Vagina (tissue), 2 donors: ENCODE data around the gene STEAP2. TPM values are rescaled to one million over a fixed set of nuclear protein-coding genes. Genes with fewer than 3 reads are reported as not detected.

Source experiments
- DNase-seq, 2 donors: peaks; one replicate each; pipeline ENCODE4 v3.0.0-alpha.2; 2017; ENCODE audit errors: extremely low spot score in 2 of 2
- H3K27ac ChIP-seq: fragments of 200-600 bp; sonication (generic); one replicate; pipeline ENCODE4 v1.5.1; 2019
- H3K27me3 ChIP-seq: fragments of 200-600 bp; sonication (generic); one replicate; pipeline ENCODE4 v1.5.1; 2019
- H3K36me3 ChIP-seq, 2 donors: fragments of 200-600 bp; sonication (generic); one replicate each; pipeline ENCODE4 v1.5.1; 2017 to 2019
- H3K4me1 ChIP-seq: fragments of 200-600 bp; sonication (generic); one replicate; pipeline ENCODE4 v1.5.1; 2019
- H3K4me3 ChIP-seq, 2 donors: fragments of 200-600 bp; sonication (generic); 1 replicate in 1 of 2; 2 replicates in 1 of 2; pipeline ENCODE4 v1.5.1; 2016 to 2019
- H3K9me3 ChIP-seq: fragments of 200-600 bp; sonication (generic); one replicate; pipeline ENCODE4 v1.5.1; 2019
- POLR2A ChIP-seq, 2 donors: fragments of 450-650 bp; IDR thresholded peaks; one replicate each; pipeline ENCODE4 v1.6.1; 2017; ENCODE audit warnings: antibody characterized with exemption in 2 of 2, mild to moderate bottlenecking in 2 of 2, moderate library complexity in 2 of 2
- POLR2AphosphoS5 ChIP-seq, 2 donors: sonication (generic); formaldehyde crosslinking; IDR thresholded peaks; one replicate each; pipeline ENCODE4 v1.9.0; 2017; ENCODE audit warnings: antibody characterized with exemption in 2 of 2, mild to moderate bottlenecking in 2 of 2, low read depth in 1 of 2; ENCODE audit not compliant: insufficient read depth in 1 of 2
- intact Hi-C: fragments of 100-400 bp; cut with DNase I; formaldehyde crosslinking; loops from one replicate; pipeline ENCODE4 v1.15.1; 2023
- total RNA-seq: library from RNA; depleted of rRNA; stranded (reverse); fragments of >200 nt; gene quantifications from one replicate; pipeline ENCODE4 v1.2.3, GENCODE V29; 2016
- TF ChIP-seq, protein P1 (sequence below), 3 experiments: fragments of 450-650 bp in 2 of 3; fragments of 200-600 bp in 1 of 3; sonication (generic) in 1 of 3; IDR thresholded peaks; one replicate each; pipeline ENCODE4 v1.5.1; 2017 to 2019; ENCODE audit warnings: antibody characterized with exemption in 3 of 3, mild to moderate bottlenecking in 2 of 3, moderate library complexity in 2 of 3

The STEAP2 gene
- total RNA-seq, 1 donor from 2014 or later: 32.2 TPM

DNA sequence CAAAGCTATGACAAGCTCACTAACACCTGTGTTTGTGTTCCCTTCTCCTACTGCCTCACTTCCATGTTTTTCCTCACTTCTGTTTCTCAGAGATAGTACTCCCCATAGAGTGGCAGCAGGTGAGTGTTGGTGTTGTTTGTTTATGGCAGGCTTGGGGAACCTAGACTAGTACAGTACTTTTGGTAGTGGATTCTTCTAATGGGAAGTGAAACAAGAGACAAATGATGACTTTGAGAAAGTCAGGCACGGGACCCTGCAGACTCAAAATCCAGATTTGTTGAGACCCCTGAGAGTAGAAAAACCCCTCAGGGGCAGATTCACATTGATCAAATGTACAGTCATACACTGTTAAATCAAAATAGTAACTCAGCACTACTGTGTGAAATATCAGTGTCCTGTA, 27.0 kb downstream of the STEAP2 start:
- H3K27me3 ChIP-seq: no peaks in the 10 kb centered on the region
- H3K9me3 ChIP-seq: no peaks in the 10 kb centered on the region
- DNase-seq: no peak
- H3K36me3 ChIP-seq: no peaks in the 10 kb centered on the region
- intact Hi-C loops: no loop called here
- no peak for TF ChIP-seq POLR2AphosphoS5 (IDR thresholded peaks at IDR 0.05; ENCODE audit: insufficient read depth in 1 of 2, low read depth in 1 of 2)
- no peak overlapping the region for H3K4me3 ChIP-seq
- no peak overlapping the region for H3K27ac ChIP-seq
- H3K4me1 ChIP-seq: no peaks in the 10 kb centered on the region

DNA sequence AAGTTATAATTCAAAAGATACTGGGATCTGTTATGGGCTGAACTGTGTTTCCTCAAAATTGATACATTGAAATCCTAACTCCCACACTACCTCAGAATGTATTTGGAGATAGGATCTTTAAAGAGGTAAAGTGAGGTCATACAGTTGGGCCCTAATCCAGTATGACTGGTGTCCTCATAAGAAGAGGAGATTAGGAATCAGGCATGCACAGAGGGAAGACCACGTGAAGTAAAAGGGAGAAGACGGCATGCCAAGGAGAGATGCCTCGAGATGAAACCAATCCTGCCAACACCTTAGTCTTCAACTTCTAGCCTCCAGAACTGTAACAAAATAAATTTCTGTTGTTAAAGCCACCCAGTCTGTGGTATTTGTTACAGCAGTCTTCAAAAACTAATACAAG, 27.5 kb downstream of the STEAP2 start:
- H3K9me3 ChIP-seq: no peaks in the 10 kb centered on the region
- no peaks in the 10 kb centered on the region for H3K36me3 ChIP-seq
- peaks cover 2% of the 10 kb centered on the region for H3K4me1 ChIP-seq
- no peaks in the 10 kb centered on the region for H3K27me3 ChIP-seq
- TF ChIP-seq POLR2AphosphoS5 (IDR thresholded peaks at IDR 0.05; ENCODE audit: insufficient read depth in 1 of 2, low read depth in 1 of 2): no peak
- TF ChIP-seq, protein P1, sequence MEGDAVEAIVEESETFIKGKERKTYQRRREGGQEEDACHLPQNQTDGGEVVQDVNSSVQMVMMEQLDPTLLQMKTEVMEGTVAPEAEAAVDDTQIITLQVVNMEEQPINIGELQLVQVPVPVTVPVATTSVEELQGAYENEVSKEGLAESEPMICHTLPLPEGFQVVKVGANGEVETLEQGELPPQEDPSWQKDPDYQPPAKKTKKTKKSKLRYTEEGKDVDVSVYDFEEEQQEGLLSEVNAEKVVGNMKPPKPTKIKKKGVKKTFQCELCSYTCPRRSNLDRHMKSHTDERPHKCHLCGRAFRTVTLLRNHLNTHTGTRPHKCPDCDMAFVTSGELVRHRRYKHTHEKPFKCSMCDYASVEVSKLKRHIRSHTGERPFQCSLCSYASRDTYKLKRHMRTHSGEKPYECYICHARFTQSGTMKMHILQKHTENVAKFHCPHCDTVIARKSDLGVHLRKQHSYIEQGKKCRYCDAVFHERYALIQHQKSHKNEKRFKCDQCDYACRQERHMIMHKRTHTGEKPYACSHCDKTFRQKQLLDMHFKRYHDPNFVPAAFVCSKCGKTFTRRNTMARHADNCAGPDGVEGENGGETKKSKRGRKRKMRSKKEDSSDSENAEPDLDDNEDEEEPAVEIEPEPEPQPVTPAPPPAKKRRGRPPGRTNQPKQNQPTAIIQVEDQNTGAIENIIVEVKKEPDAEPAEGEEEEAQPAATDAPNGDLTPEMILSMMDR (IDR thresholded peaks at IDR 0.05): no peak
- TF ChIP-seq POLR2A (IDR thresholded peaks at IDR 0.05): no peak
- intact Hi-C loops: no loop called here
- no peak overlapping the region for H3K27ac ChIP-seq
- no peak for DNase-seq
- no peak overlapping the region for H3K4me3 ChIP-seq

DNA sequence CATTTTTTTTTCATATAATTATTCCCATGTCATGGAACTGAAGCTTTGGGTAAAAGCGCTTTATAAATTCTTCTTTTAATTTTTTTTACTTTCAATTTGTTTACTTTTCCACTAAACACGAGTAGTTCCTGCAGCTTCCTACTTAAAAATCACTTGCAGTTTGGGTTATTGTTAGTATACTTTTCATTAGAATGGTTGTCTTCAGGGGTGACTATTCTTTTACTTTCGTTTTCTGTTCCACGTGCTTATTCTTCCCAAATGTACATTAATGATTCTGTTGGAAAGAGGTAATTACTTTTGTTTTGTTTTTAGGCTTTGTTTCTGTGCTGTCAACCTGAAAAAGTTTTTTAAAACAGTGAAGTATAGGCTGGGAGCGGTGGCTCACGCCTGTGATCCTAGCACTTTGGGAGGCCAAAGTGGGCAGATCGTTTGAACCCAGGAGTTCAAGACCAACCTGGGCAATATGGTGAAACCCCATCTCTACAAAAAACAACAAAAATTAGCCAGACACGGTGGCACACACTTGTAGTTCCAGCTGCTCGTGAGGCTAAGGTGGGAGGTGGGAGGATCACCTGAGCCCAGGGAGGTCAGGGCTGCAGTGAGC, 28.2 kb downstream of the STEAP2 start:
- no peak overlapping the region for H3K27ac ChIP-seq
- H3K4me1 ChIP-seq: peaks cover 9% of the 10 kb centered on the region
- H3K27me3 ChIP-seq: no peaks in the 10 kb centered on the region
- no peaks in the 10 kb centered on the region for H3K9me3 ChIP-seq
- intact Hi-C loops: no loop called here
- no peaks in the 10 kb centered on the region for H3K36me3 ChIP-seq
- H3K4me3 ChIP-seq: no peak overlapping the region
- DNase-seq: no peak
- TF ChIP-seq, protein P1 (IDR thresholded peaks at IDR 0.05): no peak
- no peak for TF ChIP-seq POLR2A (IDR thresholded peaks at IDR 0.05)
- no peak for TF ChIP-seq POLR2AphosphoS5 (IDR thresholded peaks at IDR 0.05; ENCODE audit: insufficient read depth in 1 of 2, low read depth in 1 of 2)

DNA sequence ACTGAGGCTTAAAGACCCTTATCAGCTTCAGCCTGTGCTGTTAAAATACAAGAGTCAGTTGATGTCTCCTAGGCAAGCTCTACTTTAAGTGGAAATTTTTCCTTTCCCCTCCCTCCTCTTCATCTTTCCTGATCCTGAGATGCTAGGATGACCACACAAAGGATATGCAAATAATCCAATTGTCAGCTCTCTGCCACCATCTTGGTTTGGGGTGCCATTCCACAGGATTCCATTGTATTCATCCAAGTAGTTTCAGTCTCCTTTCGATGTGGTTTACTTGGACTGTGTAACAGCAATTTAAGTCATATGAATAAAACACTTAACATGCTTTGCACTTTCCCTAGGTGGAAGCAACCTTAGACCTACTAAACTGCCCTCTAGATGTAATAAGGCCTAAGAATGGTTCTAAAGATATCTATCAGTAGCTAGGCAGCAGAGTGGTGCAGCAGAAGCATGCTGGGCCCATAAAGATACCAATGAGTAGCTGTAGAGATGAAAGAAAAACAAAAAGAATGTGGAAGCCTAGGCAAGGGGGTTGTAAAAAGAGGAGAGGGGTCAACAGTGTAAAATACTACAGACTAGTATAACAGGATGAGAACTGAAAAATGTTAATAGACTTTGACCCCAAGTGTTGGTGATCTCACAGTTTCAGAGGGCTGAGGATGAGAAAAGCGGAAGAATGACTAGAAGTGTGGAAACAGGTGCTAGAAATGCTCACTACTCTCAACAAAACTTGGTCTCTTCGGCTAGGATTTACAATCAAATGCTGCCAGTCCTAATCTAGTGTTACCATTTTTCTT, 31.0 kb downstream of the STEAP2 start:
- H3K36me3 ChIP-seq: no peaks in the 10 kb centered on the region
- TF ChIP-seq, protein P1 (IDR thresholded peaks at IDR 0.05): no peak
- TF ChIP-seq POLR2AphosphoS5 (IDR thresholded peaks at IDR 0.05; ENCODE audit: insufficient read depth in 1 of 2, low read depth in 1 of 2) (no peak), POLR2A (IDR thresholded peaks at IDR 0.05) (no peak)
- DNase-seq: no peak
- no peak overlapping the region for H3K4me3 ChIP-seq
- intact Hi-C loops: no loop called here
- H3K4me1 ChIP-seq: peaks cover 22% of the 10 kb centered on the region
- no peaks in the 10 kb centered on the region for H3K27me3 ChIP-seq
- no peak overlapping the region for H3K27ac ChIP-seq
- H3K9me3 ChIP-seq: no peaks in the 10 kb centered on the region

DNA sequence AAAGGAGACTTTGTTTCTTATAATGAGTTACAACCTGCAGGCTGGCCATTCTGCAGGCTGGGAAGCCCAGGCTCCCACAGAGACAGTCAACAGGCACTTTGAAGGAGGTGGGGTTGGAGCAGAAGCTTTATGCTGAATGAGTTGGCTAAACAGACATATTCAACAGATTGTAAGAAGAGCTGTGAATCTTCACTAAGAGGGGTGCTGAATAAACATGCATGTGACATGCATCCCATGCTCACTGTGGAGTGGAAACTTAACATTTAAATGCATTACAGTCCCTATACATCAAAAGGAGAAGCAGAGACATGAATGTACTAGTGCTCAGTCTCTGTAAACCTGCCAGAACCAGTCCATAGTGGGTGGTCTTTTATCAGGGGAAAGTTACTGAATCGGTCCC, 32.0 kb downstream of the STEAP2 start:
- no peak for TF ChIP-seq POLR2AphosphoS5 (IDR thresholded peaks at IDR 0.05; ENCODE audit: insufficient read depth in 1 of 2, low read depth in 1 of 2)
- TF ChIP-seq, protein P1 (IDR thresholded peaks at IDR 0.05): no peak
- TF ChIP-seq POLR2A (IDR thresholded peaks at IDR 0.05): no peak
- H3K27me3 ChIP-seq: no peaks in the 10 kb centered on the region
- no peak overlapping the region for H3K27ac ChIP-seq
- H3K9me3 ChIP-seq: no peaks in the 10 kb centered on the region
- no peak overlapping the region for H3K4me3 ChIP-seq
- intact Hi-C loops: no loop called here
- H3K36me3 ChIP-seq: no peaks in the 10 kb centered on the region
- DNase-seq: no peak
- peaks cover 22% of the 10 kb centered on the region for H3K4me1 ChIP-seq
